HUES48 (cell line): ENCODE results near the gene CHD6.

Experiments used
- H3K27ac ChIP-seq: one replicate; pipeline ENCODE4 v1.7.0; 2013; ENCODE audit warnings: low read depth, low read length, inconsistent platforms
- H3K27me3 ChIP-seq: 2 replicates; pipeline ENCODE4 v1.6.1; 2013; ENCODE audit warnings: mild to moderate bottlenecking, low read length; ENCODE audit not compliant: control insufficient read depth, insufficient read depth
- H3K36me3 ChIP-seq: 2 replicates; pipeline ENCODE4 v1.6.1; 2013; ENCODE audit warnings: low read length; ENCODE audit not compliant: control insufficient read depth, insufficient read depth
- H3K4me1 ChIP-seq: 2 replicates; pipeline ENCODE4 v1.6.1; 2013; ENCODE audit warnings: mild to moderate bottlenecking, low read length; ENCODE audit not compliant: control insufficient read depth, insufficient read depth
- H3K4me3 ChIP-seq: 2 replicates; pipeline ENCODE4 v1.5.1; 2013; ENCODE audit warnings: mild to moderate bottlenecking, low read depth, low read length
- H3K9ac ChIP-seq: 2 replicates; pipeline ENCODE4 v1.6.1; 2013; ENCODE audit warnings: mild to moderate bottlenecking, low read depth, low read length, moderate library complexity
- H3K9me3 ChIP-seq: 2 replicates; pipeline ENCODE4 v1.6.1; 2013; ENCODE audit warnings: low read length; ENCODE audit not compliant: control insufficient read depth, insufficient read depth

Gene CHD6

DNA sequence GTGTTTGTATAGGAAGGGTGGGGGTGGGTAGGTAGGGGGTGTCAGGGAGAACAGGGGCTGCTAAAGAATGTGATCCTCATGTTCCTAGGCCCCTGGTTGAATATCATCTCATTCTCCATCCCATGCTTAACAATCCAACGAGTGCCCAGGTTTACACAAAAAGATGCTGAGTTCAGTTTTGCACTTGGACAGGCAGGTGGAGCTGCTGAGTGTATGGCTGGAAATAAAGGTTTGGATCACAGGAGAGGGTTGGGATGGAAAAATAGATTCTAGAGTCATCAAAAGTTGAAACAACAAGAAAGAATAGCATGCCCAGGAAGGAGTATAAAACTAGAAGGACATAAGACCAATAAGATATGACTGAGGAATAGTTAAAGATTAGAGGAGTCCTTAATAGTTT, 14.2 kb downstream of the CHD6 start:
- H3K4me3 ChIP-seq: no peak overlapping the region
- H3K9me3 ChIP-seq: peaks cover 26% of the 10 kb centered on the region
- H3K27me3 ChIP-seq: no peaks in the 10 kb centered on the region
- H3K4me1 ChIP-seq: no peaks in the 10 kb centered on the region
- H3K9ac ChIP-seq: no peak overlapping the region
- H3K27ac ChIP-seq: no peak overlapping the region
- no peaks in the 10 kb centered on the region for H3K36me3 ChIP-seq

DNA sequence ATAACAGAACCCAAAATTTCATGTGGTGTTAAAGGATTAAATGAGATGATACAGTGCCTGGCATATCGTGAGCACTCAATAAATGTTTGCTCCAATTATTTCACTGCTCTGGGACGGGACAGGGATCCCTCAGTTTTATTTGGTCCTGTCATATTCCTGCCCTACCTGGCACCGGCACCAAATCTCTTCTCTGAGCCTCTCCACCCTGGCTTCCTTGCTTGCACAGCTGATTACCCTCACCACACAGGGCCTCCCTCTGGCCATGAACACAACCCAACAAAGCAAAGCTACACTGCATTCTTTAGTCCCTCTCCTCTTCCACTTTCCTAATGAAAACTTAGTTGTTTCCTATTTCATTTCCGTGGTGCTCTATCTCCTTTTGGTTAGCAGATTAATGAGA, 16.4 kb downstream of the CHD6 start:
- peaks cover 30% of the 10 kb centered on the region for H3K9me3 ChIP-seq
- H3K27me3 ChIP-seq: no peaks in the 10 kb centered on the region
- H3K36me3 ChIP-seq: no peaks in the 10 kb centered on the region
- no peak overlapping the region for H3K9ac ChIP-seq
- H3K27ac ChIP-seq: no peak overlapping the region
- H3K4me1 ChIP-seq: no peaks in the 10 kb centered on the region
- H3K4me3 ChIP-seq: no peak overlapping the region

GRCh38 chr20:41600926-41601631, 17.1 kb downstream of the CHD6 start:
- no peak overlapping the region for H3K4me3 ChIP-seq
- H3K9me3 ChIP-seq: peaks cover 30% of the 10 kb centered on the region
- H3K4me1 ChIP-seq: no peaks in the 10 kb centered on the region
- H3K27ac ChIP-seq: no peak overlapping the region
- no peak overlapping the region for H3K9ac ChIP-seq
- no peaks in the 10 kb centered on the region for H3K27me3 ChIP-seq
- H3K36me3 ChIP-seq: no peaks in the 10 kb centered on the region

GRCh38 chr20:41599699-41600104, 18.5 kb downstream of the CHD6 start:
- H3K4me1 ChIP-seq: no peaks in the 10 kb centered on the region
- H3K27me3 ChIP-seq: no peaks in the 10 kb centered on the region
- H3K27ac ChIP-seq: no peak overlapping the region
- no peak overlapping the region for H3K4me3 ChIP-seq
- no peak overlapping the region for H3K9ac ChIP-seq
- peaks cover 4% of the 10 kb centered on the region for H3K36me3 ChIP-seq
- H3K9me3 ChIP-seq: peaks cover 40% of the 10 kb centered on the region

DNA sequence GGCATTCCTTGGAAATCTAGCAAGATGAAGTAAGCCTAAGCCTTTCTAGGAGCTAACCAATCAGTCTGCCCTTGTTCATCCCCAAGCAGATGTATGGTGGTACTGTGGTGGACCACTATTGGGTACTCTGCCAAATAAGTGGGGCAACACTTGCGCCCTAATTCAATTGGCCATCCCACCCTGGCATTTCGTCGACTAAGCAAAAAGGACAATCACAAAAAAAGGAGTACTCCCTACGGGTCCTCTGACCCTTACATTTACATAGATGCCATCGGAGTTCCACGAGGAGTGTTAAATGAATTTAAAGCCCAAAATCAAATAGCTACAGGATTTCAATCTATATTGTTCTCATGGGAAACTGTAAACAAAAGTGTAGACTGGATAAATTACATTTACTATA, 19.5 kb downstream of the CHD6 start:
- H3K9ac ChIP-seq: no peak overlapping the region
- no peaks in the 10 kb centered on the region for H3K4me1 ChIP-seq
- peaks cover 5% of the 10 kb centered on the region for H3K36me3 ChIP-seq
- H3K9me3 ChIP-seq: peaks cover 42% of the 10 kb centered on the region
- H3K4me3 ChIP-seq: no peak overlapping the region
- H3K27ac ChIP-seq: no peak overlapping the region
- no peaks in the 10 kb centered on the region for H3K27me3 ChIP-seq

DNA sequence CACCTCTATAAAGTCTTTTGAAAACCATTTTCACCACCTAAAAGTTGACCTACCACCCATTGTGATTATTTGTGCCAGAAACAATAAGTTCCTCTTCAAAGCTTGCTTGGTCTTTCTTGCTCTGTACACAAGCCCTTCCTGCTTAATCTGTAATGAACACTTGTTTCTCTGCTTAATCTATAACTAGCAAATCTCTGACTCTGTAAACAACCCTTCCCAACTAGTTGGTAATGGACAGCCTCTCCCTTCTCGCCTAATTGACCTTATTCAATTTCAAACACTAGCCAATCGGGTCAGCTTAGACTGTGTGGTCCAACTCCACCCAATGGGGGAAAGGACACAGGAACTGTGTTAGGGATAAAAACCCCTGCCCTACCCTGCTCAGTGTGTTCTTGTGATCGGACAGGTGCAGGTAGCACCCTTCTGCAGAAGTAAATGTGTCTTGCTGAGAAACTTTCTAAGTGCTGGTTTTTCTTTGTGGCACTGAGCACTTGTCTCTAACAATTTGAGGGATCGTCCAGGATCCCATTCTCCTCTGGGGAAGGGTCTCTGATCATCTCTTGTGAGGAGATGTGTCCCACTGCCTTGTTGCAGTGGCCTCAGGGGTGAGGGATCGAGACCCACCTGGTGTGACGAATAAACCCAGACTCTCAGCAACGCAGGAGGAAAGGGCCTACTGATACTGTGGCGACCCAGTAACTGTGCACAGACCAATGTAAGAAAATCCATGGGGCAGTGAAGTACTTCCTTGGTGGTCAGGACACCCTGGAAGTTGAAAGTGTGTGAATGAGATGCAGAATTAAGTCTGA, 23.5 kb downstream of the CHD6 start:
- Histone ChIP-seq H3K27me3 (no peaks in the 10 kb centered on the region), H3K4me3 (no peak overlapping the region), H3K9ac (no peak overlapping the region), H3K9me3 (peaks cover 22% of the 10 kb centered on the region), H3K36me3 (peaks cover 5% of the 10 kb centered on the region), H3K27ac (no peak overlapping the region), H3K4me1 (no peaks in the 10 kb centered on the region)

DNA sequence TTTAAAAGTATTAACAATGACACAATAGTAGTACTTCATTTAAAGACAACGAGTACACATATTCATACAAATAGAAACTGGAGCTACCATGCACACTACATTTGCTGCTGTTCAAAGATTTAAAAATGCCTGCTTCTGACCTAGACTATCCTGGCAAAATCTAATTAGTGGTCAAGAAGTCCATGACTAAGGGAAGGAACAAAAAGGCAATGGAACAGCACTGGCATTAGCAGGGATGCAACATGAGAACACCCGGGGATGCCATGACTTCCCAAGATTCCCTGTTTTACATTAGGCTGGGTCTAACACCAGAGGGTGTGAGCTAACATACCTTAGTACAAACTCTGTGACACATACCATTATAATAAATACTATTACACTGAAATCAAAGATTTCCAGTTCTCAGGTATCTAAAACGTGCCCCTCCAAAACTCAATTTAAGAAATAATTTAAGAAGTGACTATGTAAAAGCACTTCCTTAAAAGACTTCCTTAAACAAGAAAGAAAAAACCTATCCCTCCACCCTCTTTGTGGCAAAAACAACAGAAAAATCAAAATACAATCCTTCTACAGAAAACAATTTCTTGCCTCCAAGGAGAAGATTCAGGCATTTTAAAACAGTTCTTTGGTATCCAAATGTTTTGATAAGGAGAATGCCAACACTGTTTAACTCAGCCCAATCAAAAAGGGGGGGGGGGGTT, 25.5 kb downstream of the CHD6 start:
- peaks cover 13% of the 10 kb centered on the region for H3K9me3 ChIP-seq
- H3K9ac ChIP-seq: no peak overlapping the region
- no peaks in the 10 kb centered on the region for H3K27me3 ChIP-seq
- no peak overlapping the region for H3K4me3 ChIP-seq
- H3K4me1 ChIP-seq: no peaks in the 10 kb centered on the region
- peaks cover 5% of the 10 kb centered on the region for H3K36me3 ChIP-seq
- H3K27ac ChIP-seq: no peak overlapping the region

DNA sequence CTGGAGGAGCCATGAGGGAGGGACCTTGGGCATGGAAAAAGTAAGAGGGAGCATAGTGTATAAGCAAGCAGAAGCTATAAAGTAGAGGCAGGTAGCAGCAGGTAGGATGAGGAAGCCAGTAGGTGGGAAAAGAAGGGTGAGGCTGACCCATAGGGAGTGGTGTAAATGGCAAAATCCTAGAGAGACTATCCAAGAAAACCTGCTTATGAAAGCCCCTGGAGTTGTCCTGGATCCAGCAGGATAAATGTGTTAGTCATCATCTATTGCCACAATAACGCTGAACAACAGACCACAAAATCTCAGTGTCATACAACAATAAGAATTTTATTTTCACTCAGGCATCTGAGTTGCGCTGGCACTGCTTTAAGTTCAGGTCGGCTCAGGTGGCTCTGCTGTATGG, 30.2 kb downstream of the CHD6 start:
- Histone ChIP-seq H3K36me3 (no peaks in the 10 kb centered on the region; the same call in 1 of the 2 replicates), H3K27ac (no peak overlapping the region), H3K9me3 (peaks cover 9% of the 10 kb centered on the region; the same call in 1 of the 2 replicates), H3K4me1 (peaks cover 1% of the 10 kb centered on the region; the same call in 1 of the 2 replicates), H3K27me3 (no peaks in the 10 kb centered on the region), H3K9ac (no peak overlapping the region), H3K4me3 (no peak overlapping the region)

- Histone ChIP-seq H3K9ac (no peak overlapping the region), H3K27ac (no peak overlapping the region), H3K4me3 (no peak overlapping the region), H3K27me3 (no peaks in the 10 kb centered on the region), H3K36me3 (no peaks in the 10 kb centered on the region; the same call in 1 of the 2 replicates), H3K4me1 (peaks cover 4% of the 10 kb centered on the region; the same call in 1 of the 2 replicates), H3K9me3 (peaks cover 9% of the 10 kb centered on the region; the same call in 1 of the 2 replicates)
Measured at GRCh38 chr20:41587523-41587922, 30.7 kb downstream of the CHD6 start.

GRCh38 chr20:41586772-41587171, 31.4 kb downstream of the CHD6 start:
- H3K9me3 ChIP-seq: peaks cover 9% of the 10 kb centered on the region; the same call in 1 of the 2 replicates
- no peak overlapping the region for H3K27ac ChIP-seq
- no peaks in the 10 kb centered on the region for H3K27me3 ChIP-seq
- H3K4me3 ChIP-seq: no peak overlapping the region
- H3K4me1 ChIP-seq: peaks cover 4% of the 10 kb centered on the region; the same call in 1 of the 2 replicates
- no peak overlapping the region for H3K9ac ChIP-seq
- H3K36me3 ChIP-seq: no peaks in the 10 kb centered on the region; the same call in 1 of the 2 replicates
